ENCODE measurements around the gene MLXIP. TPM values are rescaled to one million over a fixed set of nuclear protein-coding genes. Genes with fewer than 3 reads are reported as not detected.

Gene MLXIP
- total and polyA plus RNA-seq, 2 experiments from 2014 or later: 16.2 to 23.0 TPM

DNA sequence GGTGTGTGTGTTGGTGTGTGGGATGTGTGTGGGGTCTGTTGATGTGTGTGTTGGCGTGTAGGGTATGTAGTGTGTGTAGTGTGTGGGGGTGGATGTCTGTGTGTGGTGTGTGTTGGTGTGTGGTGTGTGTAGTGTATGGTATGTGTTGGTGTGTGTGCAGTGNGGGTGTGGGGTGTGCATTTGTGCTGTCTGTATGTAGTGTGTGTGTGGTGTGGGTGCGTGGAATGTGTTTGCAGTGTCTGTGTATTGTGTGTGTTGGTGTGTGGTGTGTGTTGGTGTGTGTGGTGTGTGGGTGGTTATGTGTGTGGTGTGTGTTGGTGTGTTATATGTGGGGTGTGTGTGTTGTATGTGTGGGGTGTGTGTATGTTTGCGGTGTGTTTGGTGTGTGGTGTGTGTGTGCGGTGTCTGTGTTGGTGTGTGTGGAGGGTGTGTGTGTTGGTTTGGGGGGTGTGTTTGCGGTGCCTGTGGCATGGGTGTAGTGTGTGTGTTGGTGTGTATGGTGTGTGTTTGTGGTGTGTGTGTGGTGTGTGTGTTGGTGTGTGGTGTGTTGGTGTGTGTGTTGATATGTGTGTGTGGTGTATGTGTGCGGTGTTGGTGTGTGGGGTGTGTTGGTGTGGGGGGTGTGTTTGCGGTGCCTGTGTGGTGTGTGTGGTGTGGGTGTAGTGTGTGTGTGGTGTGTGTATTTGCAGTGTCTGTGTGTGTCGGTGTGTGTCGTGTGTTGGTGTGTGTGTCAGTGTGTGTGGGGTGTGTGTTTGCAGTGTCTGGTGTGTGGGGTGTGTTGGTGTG is 14.7 kb downstream of the MLXIP start (continued):
- TF ChIP-seq JUNB (IDR thresholded peaks at IDR 0.05; ENCODE audit: unreplicated experiment) (no peak), EZH2 (IDR thresholded peaks at IDR 0.05; ENCODE audit: low read depth, unreplicated experiment) (no peak), POLR2AphosphoS5 (IDR thresholded peaks at IDR 0.05; ENCODE audit: low read depth) (no peak)
- TF ChIP-seq, protein P1, sequence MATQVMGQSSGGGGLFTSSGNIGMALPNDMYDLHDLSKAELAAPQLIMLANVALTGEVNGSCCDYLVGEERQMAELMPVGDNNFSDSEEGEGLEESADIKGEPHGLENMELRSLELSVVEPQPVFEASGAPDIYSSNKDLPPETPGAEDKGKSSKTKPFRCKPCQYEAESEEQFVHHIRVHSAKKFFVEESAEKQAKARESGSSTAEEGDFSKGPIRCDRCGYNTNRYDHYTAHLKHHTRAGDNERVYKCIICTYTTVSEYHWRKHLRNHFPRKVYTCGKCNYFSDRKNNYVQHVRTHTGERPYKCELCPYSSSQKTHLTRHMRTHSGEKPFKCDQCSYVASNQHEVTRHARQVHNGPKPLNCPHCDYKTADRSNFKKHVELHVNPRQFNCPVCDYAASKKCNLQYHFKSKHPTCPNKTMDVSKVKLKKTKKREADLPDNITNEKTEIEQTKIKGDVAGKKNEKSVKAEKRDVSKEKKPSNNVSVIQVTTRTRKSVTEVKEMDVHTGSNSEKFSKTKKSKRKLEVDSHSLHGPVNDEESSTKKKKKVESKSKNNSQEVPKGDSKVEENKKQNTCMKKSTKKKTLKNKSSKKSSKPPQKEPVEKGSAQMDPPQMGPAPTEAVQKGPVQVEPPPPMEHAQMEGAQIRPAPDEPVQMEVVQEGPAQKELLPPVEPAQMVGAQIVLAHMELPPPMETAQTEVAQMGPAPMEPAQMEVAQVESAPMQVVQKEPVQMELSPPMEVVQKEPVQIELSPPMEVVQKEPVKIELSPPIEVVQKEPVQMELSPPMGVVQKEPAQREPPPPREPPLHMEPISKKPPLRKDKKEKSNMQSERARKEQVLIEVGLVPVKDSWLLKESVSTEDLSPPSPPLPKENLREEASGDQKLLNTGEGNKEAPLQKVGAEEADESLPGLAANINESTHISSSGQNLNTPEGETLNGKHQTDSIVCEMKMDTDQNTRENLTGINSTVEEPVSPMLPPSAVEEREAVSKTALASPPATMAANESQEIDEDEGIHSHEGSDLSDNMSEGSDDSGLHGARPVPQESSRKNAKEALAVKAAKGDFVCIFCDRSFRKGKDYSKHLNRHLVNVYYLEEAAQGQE (IDR thresholded peaks at IDR 0.05; ENCODE audit: unreplicated experiment): no peak

DNA sequence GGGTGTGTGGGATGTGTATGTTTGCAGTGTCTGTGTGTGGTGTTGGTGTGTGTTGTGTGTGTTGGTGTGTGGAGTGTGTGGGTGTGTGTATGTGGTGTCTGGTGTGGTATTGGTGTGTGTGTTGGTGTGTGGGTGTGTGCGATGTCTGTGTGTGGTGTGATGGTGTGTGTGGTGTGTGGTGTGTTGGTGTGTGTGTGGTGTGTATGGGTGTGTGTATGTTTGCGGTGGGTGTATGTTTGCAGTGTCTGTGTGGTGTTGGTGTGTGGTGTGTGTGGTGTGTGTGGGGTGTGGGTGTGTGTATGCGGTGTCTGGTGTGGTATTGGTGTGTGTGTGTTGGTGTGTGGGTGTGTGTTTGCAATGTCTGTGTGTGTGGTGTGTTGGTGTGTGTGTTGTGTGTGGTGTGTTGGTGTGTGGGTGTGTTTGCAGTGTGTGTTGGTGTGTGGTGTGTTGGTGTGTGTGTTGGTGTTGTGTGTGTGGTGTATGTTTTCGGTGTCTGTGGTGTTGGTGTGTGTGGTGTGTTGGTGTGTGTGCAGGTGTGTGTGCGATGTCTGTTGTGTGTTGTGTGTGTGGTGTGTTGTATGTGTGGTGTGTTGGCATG is 15.7 kb downstream of the MLXIP start:
- Histone ChIP-seq H3K36me3 (ENCODE audit: insufficient read depth) (no peaks in the 10 kb centered on the region), H2AFZ (no peak overlapping the region), H3K4me2 (no peak overlapping the region), H3K4me1 (ENCODE audit: insufficient read depth) (peaks cover 14% of the 10 kb centered on the region), H3F3A (replicated peaks; ENCODE audit: low read depth) (peaks cover 3% of the 10 kb centered on the region; the same call in 1 of the 2 replicates), H3K27ac (ENCODE audit: low read depth) (no peak overlapping the region), H3K9me2 (ENCODE audit: insufficient read depth) (no peaks in the 10 kb centered on the region), H3K4me3 (no peak overlapping the region), H4K20me1 (replicated peaks; ENCODE audit: insufficient read depth) (peaks cover 7% of the 10 kb centered on the region), H3K79me2 (replicated peaks; ENCODE audit: insufficient read depth) (peaks cover 62% of the 10 kb centered on the region), H3K27me3 (ENCODE audit: insufficient read depth) (no peaks in the 10 kb centered on the region)
- H3K27me3 Mint-ChIP-seq (ENCODE audit: insufficient read depth, low read depth, poor library complexity): no peaks in the 10 kb centered on the region
- no peak overlapping the region for H3K27ac Mint-ChIP-seq
- ATAC-seq (no peak), DNase-seq (ENCODE audit: low spot score) (no peak)
- H3K36me3 Mint-ChIP-seq (ENCODE audit: low read depth): no peaks in the 10 kb centered on the region; the same call in 2 of the 3 replicates
- H3K4me3 Mint-ChIP-seq: no peak overlapping the region
- peaks cover 15% of the 10 kb centered on the region for H3K4me1 Mint-ChIP-seq
- H3K9me3 Mint-ChIP-seq: no peaks in the 10 kb centered on the region
- TF ChIP-seq STAT1 (IDR thresholded peaks at IDR 0.05; ENCODE audit: unreplicated experiment) (no peak), POLR2AphosphoS5 (IDR thresholded peaks at IDR 0.05; ENCODE audit: low read depth) (no peak)
- TF ChIP-seq, protein P2, sequence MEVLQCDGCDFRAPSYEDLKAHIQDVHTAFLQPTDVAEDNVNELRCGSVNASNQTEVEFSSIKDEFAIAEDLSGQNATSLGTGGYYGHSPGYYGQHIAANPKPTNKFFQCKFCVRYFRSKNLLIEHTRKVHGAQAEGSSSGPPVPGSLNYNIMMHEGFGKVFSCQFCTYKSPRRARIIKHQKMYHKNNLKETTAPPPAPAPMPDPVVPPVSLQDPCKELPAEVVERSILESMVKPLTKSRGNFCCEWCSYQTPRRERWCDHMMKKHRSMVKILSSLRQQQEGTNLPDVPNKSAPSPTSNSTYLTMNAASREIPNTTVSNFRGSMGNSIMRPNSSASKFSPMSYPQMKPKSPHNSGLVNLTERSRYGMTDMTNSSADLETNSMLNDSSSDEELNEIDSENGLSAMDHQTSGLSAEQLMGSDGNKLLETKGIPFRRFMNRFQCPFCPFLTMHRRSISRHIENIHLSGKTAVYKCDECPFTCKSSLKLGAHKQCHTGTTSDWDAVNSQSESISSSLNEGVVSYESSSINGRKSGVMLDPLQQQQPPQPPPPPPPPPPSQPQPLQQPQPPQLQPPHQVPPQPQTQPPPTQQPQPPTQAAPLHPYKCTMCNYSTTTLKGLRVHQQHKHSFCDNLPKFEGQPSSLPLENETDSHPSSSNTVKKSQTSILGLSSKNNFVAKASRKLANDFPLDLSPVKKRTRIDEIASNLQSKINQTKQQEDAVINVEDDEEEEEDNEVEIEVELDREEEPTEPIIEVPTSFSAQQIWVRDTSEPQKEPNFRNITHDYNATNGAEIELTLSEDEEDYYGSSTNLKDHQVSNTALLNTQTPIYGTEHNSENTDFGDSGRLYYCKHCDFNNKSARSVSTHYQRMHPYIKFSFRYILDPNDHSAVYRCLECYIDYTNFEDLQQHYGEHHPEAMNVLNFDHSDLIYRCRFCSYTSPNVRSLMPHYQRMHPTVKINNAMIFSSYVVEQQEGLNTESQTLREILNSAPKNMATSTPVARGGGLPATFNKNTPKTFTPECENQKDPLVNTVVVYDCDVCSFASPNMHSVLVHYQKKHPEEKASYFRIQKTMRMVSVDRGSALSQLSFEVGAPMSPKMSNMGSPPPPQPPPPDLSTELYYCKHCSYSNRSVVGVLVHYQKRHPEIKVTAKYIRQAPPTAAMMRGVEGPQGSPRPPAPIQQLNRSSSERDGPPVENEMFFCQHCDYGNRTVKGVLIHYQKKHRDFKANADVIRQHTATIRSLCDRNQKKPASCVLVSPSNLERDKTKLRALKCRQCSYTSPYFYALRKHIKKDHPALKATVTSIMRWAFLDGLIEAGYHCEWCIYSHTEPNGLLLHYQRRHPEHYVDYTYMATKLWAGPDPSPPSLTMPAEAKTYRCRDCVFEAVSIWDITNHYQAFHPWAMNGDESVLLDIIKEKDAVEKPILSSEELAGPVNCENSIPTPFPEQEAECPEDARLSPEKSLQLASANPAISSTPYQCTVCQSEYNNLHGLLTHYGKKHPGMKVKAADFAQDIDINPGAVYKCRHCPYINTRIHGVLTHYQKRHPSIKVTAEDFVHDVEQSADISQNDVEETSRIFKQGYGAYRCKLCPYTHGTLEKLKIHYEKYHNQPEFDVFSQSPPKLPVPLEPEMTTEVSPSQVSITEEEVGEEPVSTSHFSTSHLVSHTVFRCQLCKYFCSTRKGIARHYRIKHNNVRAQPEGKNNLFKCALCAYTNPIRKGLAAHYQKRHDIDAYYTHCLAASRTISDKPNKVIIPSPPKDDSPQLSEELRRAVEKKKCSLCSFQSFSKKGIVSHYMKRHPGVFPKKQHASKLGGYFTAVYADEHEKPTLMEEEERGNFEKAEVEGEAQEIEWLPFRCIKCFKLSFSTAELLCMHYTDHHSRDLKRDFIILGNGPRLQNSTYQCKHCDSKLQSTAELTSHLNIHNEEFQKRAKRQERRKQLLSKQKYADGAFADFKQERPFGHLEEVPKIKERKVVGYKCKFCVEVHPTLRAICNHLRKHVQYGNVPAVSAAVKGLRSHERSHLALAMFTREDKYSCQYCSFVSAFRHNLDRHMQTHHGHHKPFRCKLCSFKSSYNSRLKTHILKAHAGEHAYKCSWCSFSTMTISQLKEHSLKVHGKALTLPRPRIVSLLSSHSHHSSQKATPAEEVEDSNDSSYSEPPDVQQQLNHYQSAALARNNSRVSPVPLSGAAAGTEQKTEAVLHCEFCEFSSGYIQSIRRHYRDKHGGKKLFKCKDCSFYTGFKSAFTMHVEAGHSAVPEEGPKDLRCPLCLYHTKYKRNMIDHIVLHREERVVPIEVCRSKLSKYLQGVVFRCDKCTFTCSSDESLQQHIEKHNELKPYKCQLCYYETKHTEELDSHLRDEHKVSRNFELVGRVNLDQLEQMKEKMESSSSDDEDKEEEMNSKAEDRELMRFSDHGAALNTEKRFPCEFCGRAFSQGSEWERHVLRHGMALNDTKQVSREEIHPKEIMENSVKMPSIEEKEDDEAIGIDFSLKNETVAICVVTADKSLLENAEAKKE (CRISPR knock-in tag; IDR thresholded peaks at IDR 0.05): no peak
- TF ChIP-seq, protein P3, sequence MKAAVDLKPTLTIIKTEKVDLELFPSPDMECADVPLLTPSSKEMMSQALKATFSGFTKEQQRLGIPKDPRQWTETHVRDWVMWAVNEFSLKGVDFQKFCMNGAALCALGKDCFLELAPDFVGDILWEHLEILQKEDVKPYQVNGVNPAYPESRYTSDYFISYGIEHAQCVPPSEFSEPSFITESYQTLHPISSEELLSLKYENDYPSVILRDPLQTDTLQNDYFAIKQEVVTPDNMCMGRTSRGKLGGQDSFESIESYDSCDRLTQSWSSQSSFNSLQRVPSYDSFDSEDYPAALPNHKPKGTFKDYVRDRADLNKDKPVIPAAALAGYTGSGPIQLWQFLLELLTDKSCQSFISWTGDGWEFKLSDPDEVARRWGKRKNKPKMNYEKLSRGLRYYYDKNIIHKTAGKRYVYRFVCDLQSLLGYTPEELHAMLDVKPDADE (IDR thresholded peaks at IDR 0.05): no peak
